HepG2 (cell line): ENCODE data around the gene TRMT112. TPM values are rescaled to one million over a fixed set of nuclear protein-coding genes. Genes with fewer than 3 reads are reported as not detected.

Source experiments
- ARID3A ChIP-seq: IDR thresholded peaks from 2 replicates; pipeline ENCODE4 v1.6.1; 2012; ENCODE audit warnings: low read depth, low read length, improper control_type of control experiment
- DBP ChIP-seq: sonication (generic); formaldehyde crosslinking; IDR thresholded peaks from 2 replicates; pipeline ENCODE4 v1.4.0; 2020; ENCODE audit warnings: missing genetic modification reagents; ENCODE audit errors: not compliant biosample characterization
- GABPA ChIP-seq, 2 experiments: IDR thresholded peaks; 2 replicates each; pipeline ENCODE4 v1.6.1; 2011 to 2016; ENCODE audit warnings: low read depth in 2 of 2, low read length in 1 of 2, missing biosample characterization in 1 of 2, missing genetic modification characterization in 1 of 2
- MED8 ChIP-seq: sonication (generic); formaldehyde crosslinking; IDR thresholded peaks from 2 replicates; pipeline ENCODE4 v1.8.1; 2023; ENCODE audit warnings: mild to moderate bottlenecking, missing genetic modification reagents; ENCODE audit not compliant: insufficient replicate concordance
- MIXL1 ChIP-seq: IDR thresholded peaks from 2 replicates; pipeline ENCODE4 v1.6.1; 2016
- PHF8 ChIP-seq: sonication (generic); formaldehyde crosslinking; IDR thresholded peaks from 2 replicates; pipeline ENCODE4 v1.5.0; 2020; ENCODE audit warnings: missing genetic modification reagents
- POGK ChIP-seq: sonication (generic); formaldehyde crosslinking; conservative IDR thresholded peaks from 2 replicates; pipeline ENCODE4 v1.8.0; 2022; ENCODE audit warnings: mild to moderate bottlenecking, moderate library complexity, missing genetic modification reagents
- RCOR2 ChIP-seq: IDR thresholded peaks from 2 replicates; pipeline ENCODE4 v1.6.1; 2016; ENCODE audit warnings: missing biosample characterization, missing genetic modification reagents
- SKIL ChIP-seq: sonication (generic); formaldehyde crosslinking; IDR thresholded peaks from 2 replicates; pipeline ENCODE4 v1.8.0; 2022; ENCODE audit warnings: missing genetic modification reagents, mild to moderate bottlenecking, moderate library complexity, borderline replicate concordance
- TEAD3 ChIP-seq: optimal IDR thresholded peaks from 2 replicates; pipeline ENCODE3; 2016; ENCODE audit warnings: borderline replicate concordance
- ZFP36L2 ChIP-seq: sonication (generic); formaldehyde crosslinking; IDR thresholded peaks from 2 replicates; pipeline ENCODE4 v1.4.0; 2020; ENCODE audit warnings: missing genetic modification reagents
- ZFP82 ChIP-seq: sonication (generic); formaldehyde crosslinking; IDR thresholded peaks from 2 replicates; pipeline ENCODE4 v1.5.1; 2020; ENCODE audit warnings: mild to moderate bottlenecking, missing genetic modification reagents, borderline replicate concordance
- ZNF687 ChIP-seq: sonication (generic); formaldehyde crosslinking; IDR thresholded peaks from 2 replicates; pipeline ENCODE4 v1.5.1; 2020; ENCODE audit warnings: mild to moderate bottlenecking, missing genetic modification reagents, moderate library complexity
- ZNF768 ChIP-seq: sonication (generic); formaldehyde crosslinking; IDR thresholded peaks from 2 replicates; pipeline ENCODE4 v1.4.0; 2020; ENCODE audit warnings: missing genetic modification reagents
- ZNF841 ChIP-seq: sonication (generic); formaldehyde crosslinking; IDR thresholded peaks from 2 replicates; pipeline ENCODE4 v1.8.1; 2023; ENCODE audit warnings: missing genetic modification reagents, borderline replicate concordance
- ZNF850 ChIP-seq: sonication (generic); formaldehyde crosslinking; conservative IDR thresholded peaks from 2 replicates; pipeline ENCODE4 v1.9.0; 2021; ENCODE audit warnings: mild to moderate bottlenecking, missing genetic modification reagents
- polyA plus RNA-seq, 8 experiments: library from polyadenylated mRNA; depleted of rRNA in 3 of 8; stranded (reverse) in 7 of 8; unstranded in 1 of 8; fragments of >200 nt; fragmentation: Illumina TruSeq in 4 of 8; extraction: Trizol in 4 of 8; gene quantifications; 2 replicates each; pipeline versions ENCODE4 v1.2.1 to v1.2.3, GENCODE V29; 2011 to 2016; ENCODE audit warnings: low read depth in 4 of 8, missing spikeins in 1 of 8, mixed read lengths in 1 of 8; ENCODE audit not compliant: insufficient read depth in 1 of 8
- total RNA-seq, 5 experiments: library from RNA; depleted of rRNA; stranded (reverse); fragments of >200 nt; fragmentation: Illumina TruSeq; extraction: Trizol; gene quantifications; 2 replicates each; pipeline ENCODE4 v1.2.3, GENCODE V29; 2016; ENCODE audit warnings: low read depth in 1 of 5

TRMT112 gene
- total and polyA plus RNA-seq, 2 of the 13 experiments (the other 11 are each of a cell fraction or from before 2014, with no cell fraction given) = 186 to 409 TPM

GRCh38 chr11:64268893-64269539 is 48.3 kb downstream of the TRMT112 start (continued):
- TF ChIP-seq ZNF687 (CRISPR knock-in tag) (0 out of 2 replicates have a peak, but pooled peaks have one; percentile 25), ZFP36L2 (CRISPR knock-in tag) (no peak), ZNF850 (CRISPR knock-in tag) (peak; percentile 84; the same call in 1 of the 2 replicates), MED8 (no peak), ZNF768 (0 out of 2 replicates have a peak, but pooled peaks have one; percentile 70), RCOR2 (CRISPR knock-in tag) (0 out of 2 replicates have a peak, but pooled peaks have one; percentile 31), GABPA (IDR thresholded peaks at IDR 0.05; ENCODE audit: low read depth, low read length) (peak; percentile 39; the same call in 1 of the 2 replicates), GABPA (CRISPR knock-in tag; IDR thresholded peaks at IDR 0.05; ENCODE audit: low read depth) (peak; percentile 73), PHF8 (0 out of 2 replicates have a peak, but pooled peaks have one; percentile 47), MIXL1 (no peak), ARID3A (no peak), TEAD3 (peak; percentile 76), SKIL (0 out of 2 replicates have a peak, but pooled peaks have one; percentile 23), ZFP82 (CRISPR knock-in tag) (peak; percentile 74; the same call in 1 of the 2 replicates), DBP (CRISPR knock-in tag) (peak; percentile 27), ZNF841 (CRISPR knock-in tag) (peak; percentile 78; the same call in 1 of the 2 replicates), POGK (peak; percentile 15; the same call in 1 of the 2 replicates)
